K562 (cell line): Measurements from ENCODE around the gene PLCL2. TPM values are rescaled to one million over a fixed set of nuclear protein-coding genes. Genes with fewer than 3 reads are reported as not detected.

Source experiments
- CHD2 ChIP-seq: IDR thresholded peaks from 2 replicates; pipeline ENCODE4 v1.6.1; 2011; ENCODE audit warnings: low read depth, low read length
- HDAC6 ChIP-seq: IDR thresholded peaks from 2 replicates; pipeline ENCODE4 v1.6.1; 2012; ENCODE audit warnings: low read depth, mild to moderate bottlenecking, control low read depth, inconsistent platforms, low read length, moderate library complexity
- HNRNPH1 ChIP-seq: fragments of 200-400 bp; formaldehyde crosslinking; optimal IDR thresholded peaks from 2 replicates; pipeline ENCODE3; 2017; ENCODE audit warnings: low read depth, mild to moderate bottlenecking, low read length, moderate library complexity
- MED1 ChIP-seq: sonication (generic); formaldehyde crosslinking; IDR thresholded peaks from 2 replicates; pipeline ENCODE4 v1.8.1; 2023; ENCODE audit warnings: missing genetic modification reagents, borderline replicate concordance
- ZNF408 ChIP-seq: fragments of 250-450 bp; sonication (Bioruptor Pico); IDR thresholded peaks from 2 replicates; pipeline ENCODE4 v1.4.0; 2020; ENCODE audit warnings: low read depth, mild to moderate bottlenecking, moderate library complexity
- polyA plus RNA-seq, 8 experiments: library from polyadenylated mRNA; depleted of rRNA in 4 of 8; stranded (reverse) in 5 of 8; unstranded in 3 of 8; fragments of >200 nt; fragmentation: Nextera tagmentation in 2 of 8; fragmentation: Illumina TruSeq in 1 of 8; extraction: Ambion mirVana in 2 of 8; extraction: Trizol in 1 of 8; gene quantifications; 2 replicates each; pipeline versions ENCODE4 v1.2.1 to v1.2.3, GENCODE V29; 2011 to 2014; ENCODE audit warnings: inconsistent platforms in 1 of 8, missing spikeins in 1 of 8
- total RNA-seq, 7 experiments: library from RNA; depleted of rRNA in 6 of 7; stranded (reverse); fragments of >200 nt in 6 of 7; fragmentation: Illumina TruSeq in 2 of 7; extraction: Trizol in 2 of 7; gene quantifications; 2 replicates each; pipeline versions ENCODE4 v1.2.1 to v1.2.3, GENCODE V29; 2011 to 2021; ENCODE audit warnings: low replicate concordance in 1 of 7
- TF ChIP-seq, protein P1 (sequence below): fragments of 450-650 bp; IDR thresholded peaks from 2 replicates; pipeline ENCODE4 v1.6.1; 2018; ENCODE audit not compliant: partially characterized antibody
- TF ChIP-seq, protein P2 (sequence below): fragments of 250-450 bp; sonication (Bioruptor Pico); IDR thresholded peaks from 2 replicates; pipeline ENCODE4 v1.5.0; 2020; ENCODE audit warnings: mild to moderate bottlenecking
- TF ChIP-seq, protein P3 (sequence below): fragments of 250-450 bp; sonication (Bioruptor Pico); IDR thresholded peaks from 2 replicates; pipeline ENCODE4 v1.5.0; 2020; ENCODE audit warnings: mild to moderate bottlenecking, borderline replicate concordance
- TF ChIP-seq, protein P4 (sequence below): fragments of 450-650 bp; IDR thresholded peaks from 2 replicates; pipeline ENCODE4 v1.6.1; 2016; ENCODE audit warnings: mild to moderate bottlenecking, moderate library complexity

PLCL2 gene
- total and polyA plus RNA-seq, 9 of the 15 experiments (the other 6 are each of a cell fraction or from before 2014, with no cell fraction given) = 0.03 to 0.18 (median 0.11) TPM; not detected in 2

DNA sequence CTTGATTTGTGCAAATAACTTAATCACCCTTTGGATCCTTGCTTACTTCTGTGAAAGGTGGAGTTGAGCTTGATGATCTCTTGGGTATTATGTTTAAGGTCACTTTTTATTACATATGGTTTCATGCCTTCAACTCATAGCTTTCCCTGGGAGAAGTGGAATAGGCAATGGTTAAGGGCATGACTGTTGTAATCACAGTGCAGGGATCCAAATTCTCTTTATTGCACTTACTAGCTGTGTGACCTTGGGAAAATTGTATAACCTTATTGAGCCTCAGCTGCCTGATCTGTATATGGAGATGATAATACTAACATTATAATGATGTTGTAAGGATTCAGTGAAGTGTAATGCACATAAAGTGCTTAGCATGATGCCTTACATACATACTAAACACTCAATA is 59.1 kb downstream of the PLCL2 start (continued):
- TF ChIP-seq, protein P1, sequence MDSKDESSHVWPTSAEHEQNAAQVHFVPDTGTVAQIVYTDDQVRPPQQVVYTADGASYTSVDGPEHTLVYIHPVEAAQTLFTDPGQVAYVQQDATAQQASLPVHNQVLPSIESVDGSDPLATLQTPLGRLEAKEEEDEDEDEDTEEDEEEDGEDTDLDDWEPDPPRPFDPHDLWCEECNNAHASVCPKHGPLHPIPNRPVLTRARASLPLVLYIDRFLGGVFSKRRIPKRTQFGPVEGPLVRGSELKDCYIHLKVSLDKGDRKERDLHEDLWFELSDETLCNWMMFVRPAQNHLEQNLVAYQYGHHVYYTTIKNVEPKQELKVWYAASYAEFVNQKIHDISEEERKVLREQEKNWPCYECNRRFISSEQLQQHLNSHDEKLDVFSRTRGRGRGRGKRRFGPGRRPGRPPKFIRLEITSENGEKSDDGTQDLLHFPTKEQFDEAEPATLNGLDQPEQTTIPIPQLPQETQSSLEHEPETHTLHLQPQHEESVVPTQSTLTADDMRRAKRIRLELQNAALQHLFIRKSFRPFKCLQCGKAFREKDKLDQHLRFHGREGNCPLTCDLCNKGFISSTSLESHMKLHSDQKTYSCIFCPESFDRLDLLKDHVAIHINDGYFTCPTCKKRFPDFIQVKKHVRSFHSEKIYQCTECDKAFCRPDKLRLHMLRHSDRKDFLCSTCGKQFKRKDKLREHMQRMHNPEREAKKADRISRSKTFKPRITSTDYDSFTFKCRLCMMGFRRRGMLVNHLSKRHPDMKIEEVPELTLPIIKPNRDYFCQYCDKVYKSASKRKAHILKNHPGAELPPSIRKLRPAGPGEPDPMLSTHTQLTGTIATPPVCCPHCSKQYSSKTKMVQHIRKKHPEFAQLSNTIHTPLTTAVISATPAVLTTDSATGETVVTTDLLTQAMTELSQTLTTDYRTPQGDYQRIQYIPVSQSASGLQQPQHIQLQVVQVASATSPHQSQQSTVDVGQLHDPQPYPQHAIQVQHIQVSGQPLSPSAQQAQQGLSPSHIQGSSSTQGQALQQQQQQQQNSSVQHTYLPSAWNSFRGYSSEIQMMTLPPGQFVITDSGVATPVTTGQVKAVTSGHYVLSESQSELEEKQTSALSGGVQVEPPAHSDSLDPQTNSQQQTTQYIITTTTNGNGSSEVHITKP = no peak
- TF ChIP-seq CHD2 (no peak), HDAC6 (no peak), MED1 (CRISPR knock-in tag) (no peak), HNRNPH1 (no peak), ZNF408 (CRISPR knock-in tag) (no peak)
- TF ChIP-seq, protein P2, sequence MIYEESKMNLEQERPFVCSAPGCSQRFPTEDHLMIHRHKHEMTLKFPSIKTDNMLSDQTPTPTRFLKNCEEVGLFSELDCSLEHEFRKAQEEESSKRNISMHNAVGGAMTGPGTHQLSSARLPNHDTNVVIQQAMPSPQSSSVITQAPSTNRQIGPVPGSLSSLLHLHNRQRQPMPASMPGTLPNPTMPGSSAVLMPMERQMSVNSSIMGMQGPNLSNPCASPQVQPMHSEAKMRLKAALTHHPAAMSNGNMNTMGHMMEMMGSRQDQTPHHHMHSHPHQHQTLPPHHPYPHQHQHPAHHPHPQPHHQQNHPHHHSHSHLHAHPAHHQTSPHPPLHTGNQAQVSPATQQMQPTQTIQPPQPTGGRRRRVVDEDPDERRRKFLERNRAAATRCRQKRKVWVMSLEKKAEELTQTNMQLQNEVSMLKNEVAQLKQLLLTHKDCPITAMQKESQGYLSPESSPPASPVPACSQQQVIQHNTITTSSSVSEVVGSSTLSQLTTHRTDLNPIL (CRISPR knock-in tag) = no peak
- TF ChIP-seq, protein P3, sequence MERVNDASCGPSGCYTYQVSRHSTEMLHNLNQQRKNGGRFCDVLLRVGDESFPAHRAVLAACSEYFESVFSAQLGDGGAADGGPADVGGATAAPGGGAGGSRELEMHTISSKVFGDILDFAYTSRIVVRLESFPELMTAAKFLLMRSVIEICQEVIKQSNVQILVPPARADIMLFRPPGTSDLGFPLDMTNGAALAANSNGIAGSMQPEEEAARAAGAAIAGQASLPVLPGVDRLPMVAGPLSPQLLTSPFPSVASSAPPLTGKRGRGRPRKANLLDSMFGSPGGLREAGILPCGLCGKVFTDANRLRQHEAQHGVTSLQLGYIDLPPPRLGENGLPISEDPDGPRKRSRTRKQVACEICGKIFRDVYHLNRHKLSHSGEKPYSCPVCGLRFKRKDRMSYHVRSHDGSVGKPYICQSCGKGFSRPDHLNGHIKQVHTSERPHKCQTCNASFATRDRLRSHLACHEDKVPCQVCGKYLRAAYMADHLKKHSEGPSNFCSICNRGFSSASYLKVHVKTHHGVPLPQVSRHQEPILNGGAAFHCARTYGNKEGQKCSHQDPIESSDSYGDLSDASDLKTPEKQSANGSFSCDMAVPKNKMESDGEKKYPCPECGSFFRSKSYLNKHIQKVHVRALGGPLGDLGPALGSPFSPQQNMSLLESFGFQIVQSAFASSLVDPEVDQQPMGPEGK = no peak
- TF ChIP-seq, protein P4, sequence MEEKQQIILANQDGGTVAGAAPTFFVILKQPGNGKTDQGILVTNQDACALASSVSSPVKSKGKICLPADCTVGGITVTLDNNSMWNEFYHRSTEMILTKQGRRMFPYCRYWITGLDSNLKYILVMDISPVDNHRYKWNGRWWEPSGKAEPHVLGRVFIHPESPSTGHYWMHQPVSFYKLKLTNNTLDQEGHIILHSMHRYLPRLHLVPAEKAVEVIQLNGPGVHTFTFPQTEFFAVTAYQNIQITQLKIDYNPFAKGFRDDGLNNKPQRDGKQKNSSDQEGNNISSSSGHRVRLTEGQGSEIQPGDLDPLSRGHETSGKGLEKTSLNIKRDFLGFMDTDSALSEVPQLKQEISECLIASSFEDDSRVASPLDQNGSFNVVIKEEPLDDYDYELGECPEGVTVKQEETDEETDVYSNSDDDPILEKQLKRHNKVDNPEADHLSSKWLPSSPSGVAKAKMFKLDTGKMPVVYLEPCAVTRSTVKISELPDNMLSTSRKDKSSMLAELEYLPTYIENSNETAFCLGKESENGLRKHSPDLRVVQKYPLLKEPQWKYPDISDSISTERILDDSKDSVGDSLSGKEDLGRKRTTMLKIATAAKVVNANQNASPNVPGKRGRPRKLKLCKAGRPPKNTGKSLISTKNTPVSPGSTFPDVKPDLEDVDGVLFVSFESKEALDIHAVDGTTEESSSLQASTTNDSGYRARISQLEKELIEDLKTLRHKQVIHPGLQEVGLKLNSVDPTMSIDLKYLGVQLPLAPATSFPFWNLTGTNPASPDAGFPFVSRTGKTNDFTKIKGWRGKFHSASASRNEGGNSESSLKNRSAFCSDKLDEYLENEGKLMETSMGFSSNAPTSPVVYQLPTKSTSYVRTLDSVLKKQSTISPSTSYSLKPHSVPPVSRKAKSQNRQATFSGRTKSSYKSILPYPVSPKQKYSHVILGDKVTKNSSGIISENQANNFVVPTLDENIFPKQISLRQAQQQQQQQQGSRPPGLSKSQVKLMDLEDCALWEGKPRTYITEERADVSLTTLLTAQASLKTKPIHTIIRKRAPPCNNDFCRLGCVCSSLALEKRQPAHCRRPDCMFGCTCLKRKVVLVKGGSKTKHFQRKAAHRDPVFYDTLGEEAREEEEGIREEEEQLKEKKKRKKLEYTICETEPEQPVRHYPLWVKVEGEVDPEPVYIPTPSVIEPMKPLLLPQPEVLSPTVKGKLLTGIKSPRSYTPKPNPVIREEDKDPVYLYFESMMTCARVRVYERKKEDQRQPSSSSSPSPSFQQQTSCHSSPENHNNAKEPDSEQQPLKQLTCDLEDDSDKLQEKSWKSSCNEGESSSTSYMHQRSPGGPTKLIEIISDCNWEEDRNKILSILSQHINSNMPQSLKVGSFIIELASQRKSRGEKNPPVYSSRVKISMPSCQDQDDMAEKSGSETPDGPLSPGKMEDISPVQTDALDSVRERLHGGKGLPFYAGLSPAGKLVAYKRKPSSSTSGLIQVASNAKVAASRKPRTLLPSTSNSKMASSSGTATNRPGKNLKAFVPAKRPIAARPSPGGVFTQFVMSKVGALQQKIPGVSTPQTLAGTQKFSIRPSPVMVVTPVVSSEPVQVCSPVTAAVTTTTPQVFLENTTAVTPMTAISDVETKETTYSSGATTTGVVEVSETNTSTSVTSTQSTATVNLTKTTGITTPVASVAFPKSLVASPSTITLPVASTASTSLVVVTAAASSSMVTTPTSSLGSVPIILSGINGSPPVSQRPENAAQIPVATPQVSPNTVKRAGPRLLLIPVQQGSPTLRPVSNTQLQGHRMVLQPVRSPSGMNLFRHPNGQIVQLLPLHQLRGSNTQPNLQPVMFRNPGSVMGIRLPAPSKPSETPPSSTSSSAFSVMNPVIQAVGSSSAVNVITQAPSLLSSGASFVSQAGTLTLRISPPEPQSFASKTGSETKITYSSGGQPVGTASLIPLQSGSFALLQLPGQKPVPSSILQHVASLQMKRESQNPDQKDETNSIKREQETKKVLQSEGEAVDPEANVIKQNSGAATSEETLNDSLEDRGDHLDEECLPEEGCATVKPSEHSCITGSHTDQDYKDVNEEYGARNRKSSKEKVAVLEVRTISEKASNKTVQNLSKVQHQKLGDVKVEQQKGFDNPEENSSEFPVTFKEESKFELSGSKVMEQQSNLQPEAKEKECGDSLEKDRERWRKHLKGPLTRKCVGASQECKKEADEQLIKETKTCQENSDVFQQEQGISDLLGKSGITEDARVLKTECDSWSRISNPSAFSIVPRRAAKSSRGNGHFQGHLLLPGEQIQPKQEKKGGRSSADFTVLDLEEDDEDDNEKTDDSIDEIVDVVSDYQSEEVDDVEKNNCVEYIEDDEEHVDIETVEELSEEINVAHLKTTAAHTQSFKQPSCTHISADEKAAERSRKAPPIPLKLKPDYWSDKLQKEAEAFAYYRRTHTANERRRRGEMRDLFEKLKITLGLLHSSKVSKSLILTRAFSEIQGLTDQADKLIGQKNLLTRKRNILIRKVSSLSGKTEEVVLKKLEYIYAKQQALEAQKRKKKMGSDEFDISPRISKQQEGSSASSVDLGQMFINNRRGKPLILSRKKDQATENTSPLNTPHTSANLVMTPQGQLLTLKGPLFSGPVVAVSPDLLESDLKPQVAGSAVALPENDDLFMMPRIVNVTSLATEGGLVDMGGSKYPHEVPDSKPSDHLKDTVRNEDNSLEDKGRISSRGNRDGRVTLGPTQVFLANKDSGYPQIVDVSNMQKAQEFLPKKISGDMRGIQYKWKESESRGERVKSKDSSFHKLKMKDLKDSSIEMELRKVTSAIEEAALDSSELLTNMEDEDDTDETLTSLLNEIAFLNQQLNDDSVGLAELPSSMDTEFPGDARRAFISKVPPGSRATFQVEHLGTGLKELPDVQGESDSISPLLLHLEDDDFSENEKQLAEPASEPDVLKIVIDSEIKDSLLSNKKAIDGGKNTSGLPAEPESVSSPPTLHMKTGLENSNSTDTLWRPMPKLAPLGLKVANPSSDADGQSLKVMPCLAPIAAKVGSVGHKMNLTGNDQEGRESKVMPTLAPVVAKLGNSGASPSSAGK = no peak
